CD4-positive, alpha-beta memory T cell (primary cell): ENCODE measurements around the gene SERPINB6. TPM values are rescaled to one million over a fixed set of nuclear protein-coding genes. Genes with fewer than 3 reads are reported as not detected.

Experiments used
- CTCF ChIA-PET: fragments of 350-600 bp; sonication (Branson Sonifier 250); formaldehyde crosslinking; loops from one replicate; lab custom pipeline; 2021; ENCODE audit warnings: inconsistent platforms; ENCODE audit not compliant: partially characterized antibody; lab: Charles Lee
- POLR2A ChIA-PET: fragments of 350-600 bp; sonication (Branson Sonifier 250); formaldehyde crosslinking; loops from one replicate; lab custom pipeline; 2021; ENCODE audit not compliant: partially characterized antibody; lab: Charles Lee
- DNase-seq, 5 donors: peaks; one replicate each; pipeline versions ENCODE4 v3.0.0 to v3.0.0-alpha.2; 2020 to 2022; ENCODE audit warnings: mixed read lengths in 1 of 5
- H3K27ac ChIP-seq: one replicate; pipeline ENCODE4 v1.7.0; 2013; ENCODE audit warnings: low read depth, low read length
- H3K27me3 ChIP-seq: 2 replicates; pipeline ENCODE4 v1.7.0; 2013; ENCODE audit warnings: mild to moderate bottlenecking, low read length, moderate library complexity; ENCODE audit not compliant: insufficient read depth
- H3K36me3 ChIP-seq: 2 replicates; pipeline ENCODE4 v1.7.0; 2013; ENCODE audit warnings: mild to moderate bottlenecking, low read length, moderate library complexity; ENCODE audit not compliant: insufficient read depth
- H3K4me1 ChIP-seq: 2 replicates; pipeline ENCODE4 v1.7.0; 2013; ENCODE audit warnings: mild to moderate bottlenecking, low read length, moderate library complexity; ENCODE audit not compliant: insufficient read depth
- H3K4me3 ChIP-seq, 2 donors: one replicate each; pipeline ENCODE4 v1.7.0; 2013; ENCODE audit warnings: low read length in 2 of 2, mild to moderate bottlenecking in 1 of 2
- H3K9me3 ChIP-seq, 2 donors: one replicate each; pipeline ENCODE4 v1.7.0; 2013; ENCODE audit warnings: low read length in 2 of 2, control low read depth in 1 of 2; ENCODE audit not compliant: control insufficient read depth in 1 of 2
- H3K27ac Mint-ChIP-seq, 7 donors: one replicate each; pipeline ENCODE4 v1.8.0; 2020 to 2021; ENCODE audit warnings: mixed read lengths in 7 of 7, mild to moderate bottlenecking in 6 of 7, inconsistent platforms in 3 of 7, moderate library complexity in 3 of 7
- H3K27me3 Mint-ChIP-seq, 2 donors: one replicate each; pipeline ENCODE4 v1.8.0; 2020 to 2021; ENCODE audit warnings: mixed read lengths in 2 of 2
- H3K36me3 Mint-ChIP-seq, 2 donors: one replicate each; pipeline ENCODE4 v1.8.0; 2020 to 2021; ENCODE audit warnings: mixed read lengths in 2 of 2, inconsistent platforms in 1 of 2, mild to moderate bottlenecking in 1 of 2
- H3K4me1 Mint-ChIP-seq, 4 donors: one replicate each; pipeline ENCODE4 v1.8.0; 2020 to 2021; ENCODE audit warnings: mixed read lengths in 4 of 4, mild to moderate bottlenecking in 1 of 4
- H3K4me3 Mint-ChIP-seq, 8 donors: one replicate each; pipeline ENCODE4 v1.8.0; 2020 to 2021; ENCODE audit warnings: mixed read lengths in 8 of 8, mild to moderate bottlenecking in 7 of 8, moderate library complexity in 6 of 8, inconsistent platforms in 3 of 8
- H3K9me3 Mint-ChIP-seq, 8 donors: one replicate each; pipeline ENCODE4 v1.8.0; 2020 to 2021; ENCODE audit warnings: mixed read lengths in 8 of 8, mild to moderate bottlenecking in 5 of 8, inconsistent platforms in 3 of 8, moderate library complexity in 1 of 8
- intact Hi-C: fragments of 100-400 bp; cut with micrococcal nuclease; formaldehyde crosslinking; loops from one replicate; pipeline ENCODE4 v1.15.1; 2023
- polyA plus RNA-seq, 2 donors: library from polyadenylated mRNA; unstranded; fragments of 300-500 nt; fragmentation: Illumina TruSeq; gene quantifications; one replicate each; pipeline ENCODE4 v1.2.3, GENCODE V29; 2021
- total RNA-seq, 2 experiments: library from RNA; stranded (reverse); gene quantifications; one replicate each; pipeline ENCODE4 v1.2.3, GENCODE V29; 2021

The SERPINB6 gene
- total and polyA plus RNA-seq, 4 experiments from 2014 or later: 41.2 to 58.0 (median 44.5) TPM

DNA sequence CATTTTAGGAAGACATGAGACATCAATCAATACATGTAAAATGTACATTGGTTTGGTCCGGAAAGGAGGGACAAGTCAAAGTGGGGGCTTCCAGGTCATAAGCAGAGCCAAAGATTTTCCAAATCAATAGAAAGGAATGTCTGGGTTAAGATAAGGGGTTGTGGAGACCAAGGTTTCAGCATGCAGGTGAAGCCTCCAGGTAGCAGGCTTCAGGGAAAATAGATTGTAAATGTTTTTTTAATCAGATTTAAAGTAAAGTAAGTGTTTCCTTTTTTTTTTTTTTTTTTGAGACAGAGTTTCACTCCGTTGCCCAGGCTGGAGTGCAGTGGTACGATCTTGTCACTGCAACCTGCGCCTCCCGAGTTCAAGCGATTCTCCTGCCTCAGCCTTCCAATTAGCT is 51.5 kb downstream of the SERPINB6 start:
- H3K9me3 Mint-ChIP-seq: peaks cover 0 to 2% (median 0%) of the 10 kb centered on the region in 8 donors
- intact Hi-C loops: no loop called here
- POLR2A ChIA-PET: interaction anchor here (0.6 to 1.2 kb wide), 2 partner anchors 16 to 70 kb away, joined by 3 read pairs; no protein-coding TSS in a partner anchor
- no peak for DNase-seq
- Histone ChIP-seq H3K27me3 (no peaks in the 10 kb centered on the region), H3K36me3 (no peaks in the 10 kb centered on the region), H3K27ac (no peak overlapping the region), H3K4me3 (no peak overlapping the region), H3K9me3 (no peaks in the 10 kb centered on the region), H3K4me1 (peaks cover 16% of the 10 kb centered on the region)
- no peak overlapping the region for H3K27ac Mint-ChIP-seq
- CTCF ChIA-PET: interaction anchor here (0.9 to 2.1 kb wide), 4 partner anchors 9 to 73 kb away, joined by 3 to 8 read pairs (median 6); no protein-coding TSS in a partner anchor
- H3K4me1 Mint-ChIP-seq: peaks cover 9 to 12% (median 9%) of the 10 kb centered on the region in 4 donors
- H3K36me3 Mint-ChIP-seq: no peaks in the 10 kb centered on the region
- H3K27me3 Mint-ChIP-seq: peaks cover 2% of the 10 kb centered on the region in 2 donors
- H3K4me3 Mint-ChIP-seq: no peak overlapping the region

DNA sequence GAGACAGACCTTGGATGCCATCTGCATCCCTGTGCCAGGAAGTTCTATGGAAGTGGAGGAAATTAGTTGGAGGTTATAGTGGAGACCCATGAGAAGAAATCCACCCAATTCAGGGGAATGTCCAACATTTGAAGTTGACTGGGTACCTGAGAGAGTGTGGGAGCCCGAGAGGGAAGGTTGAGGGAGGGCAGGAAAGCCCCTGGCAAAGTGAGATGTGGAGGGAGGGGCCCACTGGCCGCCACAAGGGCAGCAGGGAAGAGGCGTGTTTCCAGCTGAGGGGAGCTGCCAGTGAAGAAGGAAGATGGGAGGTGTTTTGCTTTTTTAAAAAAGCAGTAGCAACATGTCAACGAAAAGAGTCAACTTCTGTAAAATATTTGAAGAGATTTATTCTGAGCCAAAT is 52.0 kb downstream of the SERPINB6 start:
- Histone ChIP-seq H3K36me3 (no peaks in the 10 kb centered on the region), H3K27ac (no peak overlapping the region), H3K27me3 (no peaks in the 10 kb centered on the region), H3K4me3 (no peak overlapping the region), H3K4me1 (peaks cover 12% of the 10 kb centered on the region), H3K9me3 (no peaks in the 10 kb centered on the region)
- intact Hi-C loops: no loop called here
- Mint-ChIP-seq H3K4me1 (peaks cover 7 to 12% (median 8%) of the 10 kb centered on the region in 4 donors), H3K9me3 (peaks cover 0 to 2% (median 0%) of the 10 kb centered on the region in 8 donors), H3K27ac (peak overlapping the region in 2 of 7 donors; percentile 5 to 65), H3K4me3 (peak overlapping the region in 2 of 8 donors; percentile 0 to 35), H3K36me3 (no peaks in the 10 kb centered on the region), H3K27me3 (peaks cover 2% of the 10 kb centered on the region in 2 donors)
- DNase-seq: no peak
- ChIA-PET POLR2A (interaction anchor here (1.2 kb wide), 1 partner anchor 71 kb away, joined by 3 read pairs; no protein-coding TSS in a partner anchor), CTCF (interaction anchor here (1.1 to 2.1 kb wide), 2 partner anchors 12 to 73 kb away, joined by 8 read pairs; no protein-coding TSS in a partner anchor)

DNA sequence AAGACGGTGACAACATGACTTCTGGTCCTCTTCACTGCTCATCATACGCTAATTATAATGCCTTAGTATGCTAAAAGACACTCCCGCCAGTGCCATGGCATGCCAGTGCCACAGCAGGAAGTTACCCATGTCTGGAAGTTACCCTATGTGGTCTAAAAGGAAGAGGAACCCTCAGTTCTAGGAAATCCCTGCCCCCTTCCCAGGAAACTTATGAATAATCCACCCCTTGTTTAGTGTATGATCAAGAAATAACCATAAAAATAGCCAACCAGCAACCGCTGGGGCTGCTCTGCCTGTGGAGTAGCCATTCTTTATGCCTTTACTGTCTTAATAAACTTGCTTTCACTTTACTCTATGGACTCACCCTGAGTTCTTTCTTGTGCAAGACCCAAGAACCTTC is 52.4 kb downstream of the SERPINB6 start:
- Histone ChIP-seq H3K4me3 (no peak overlapping the region), H3K9me3 (no peaks in the 10 kb centered on the region), H3K27ac (no peak overlapping the region), H3K36me3 (no peaks in the 10 kb centered on the region), H3K27me3 (no peaks in the 10 kb centered on the region), H3K4me1 (peaks cover 11% of the 10 kb centered on the region)
- peaks cover 2% of the 10 kb centered on the region in 2 donors for H3K27me3 Mint-ChIP-seq
- peaks cover 0 to 2% (median 0%) of the 10 kb centered on the region in 8 donors for H3K9me3 Mint-ChIP-seq
- POLR2A ChIA-PET: no interaction called here
- H3K4me1 Mint-ChIP-seq: peaks cover 7 to 12% (median 8%) of the 10 kb centered on the region in 4 donors
- CTCF ChIA-PET: no interaction called here
- H3K27ac Mint-ChIP-seq: peak overlapping the region in 2 of 7 donors; percentile 5 to 38
- intact Hi-C loops: no loop called here
- DNase-seq: no peak
- peak overlapping the region in 2 of 8 donors; percentile 26 to 35 for H3K4me3 Mint-ChIP-seq
- no peaks in the 10 kb centered on the region for H3K36me3 Mint-ChIP-seq

DNA sequence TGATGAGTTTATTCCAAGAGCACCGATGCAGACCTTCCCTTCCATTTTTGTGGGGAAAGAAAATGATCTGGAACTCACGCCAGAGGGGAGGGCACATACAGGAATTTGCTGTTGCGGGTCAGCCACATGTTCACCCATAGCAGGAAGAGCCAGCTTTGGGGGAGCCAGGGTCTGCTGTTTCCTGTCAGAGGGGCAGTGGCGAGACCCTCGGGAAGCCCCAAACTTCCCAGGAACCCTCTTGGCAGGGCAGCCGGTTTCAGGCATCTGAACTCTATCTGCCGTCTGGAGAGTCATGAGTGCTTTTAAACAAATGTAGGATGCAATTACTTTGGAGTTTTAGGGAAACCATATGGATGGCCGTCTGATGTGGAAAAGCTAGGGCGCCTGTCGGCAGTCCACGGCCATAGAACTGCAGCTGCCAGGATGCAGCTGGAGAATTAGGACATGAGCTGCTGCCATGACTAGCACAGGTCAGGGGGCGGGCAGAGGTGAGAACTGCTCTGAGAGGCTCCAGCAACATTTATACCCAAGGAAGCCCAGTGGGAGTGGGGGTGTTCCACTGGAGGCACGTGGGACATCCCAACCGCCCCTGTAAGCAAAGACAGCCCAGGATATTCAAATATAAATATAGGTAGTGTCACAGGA is 53.4 kb downstream of the SERPINB6 start:
- POLR2A ChIA-PET: no interaction called here
- DNase-seq: no peak
- no peak overlapping the region for H3K4me3 Mint-ChIP-seq

DNA sequence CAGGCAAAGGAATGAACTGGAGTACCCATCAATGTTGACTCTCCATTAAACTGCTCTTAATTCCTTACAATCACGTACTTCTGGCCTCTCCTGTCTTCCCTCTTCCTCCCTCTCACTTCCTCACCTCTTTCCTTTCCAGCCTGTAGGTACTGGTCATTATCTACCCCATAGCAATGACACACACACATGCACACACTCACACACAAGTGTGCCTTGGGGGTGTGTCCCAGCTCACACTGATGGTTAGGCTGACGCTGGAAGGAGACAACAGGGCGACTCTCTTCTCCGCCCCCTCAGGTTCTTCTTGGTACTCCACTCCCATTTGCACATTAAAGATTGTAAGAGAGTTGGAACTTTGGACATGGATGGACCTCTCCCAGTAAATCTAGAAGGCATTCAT is 54.3 kb downstream of the SERPINB6 start:
- Mint-ChIP-seq H3K4me1 (peaks cover 7 to 12% (median 8%) of the 10 kb centered on the region in 4 donors), H3K27ac (no peak overlapping the region), H3K9me3 (peaks cover 0 to 2% (median 0%) of the 10 kb centered on the region in 8 donors), H3K4me3 (no peak overlapping the region), H3K36me3 (no peaks in the 10 kb centered on the region), H3K27me3 (peaks cover 0 to 2% of the 10 kb centered on the region in 2 donors)
- Histone ChIP-seq H3K4me1 (peaks cover 11% of the 10 kb centered on the region), H3K27me3 (no peaks in the 10 kb centered on the region), H3K36me3 (no peaks in the 10 kb centered on the region), H3K27ac (no peak overlapping the region), H3K9me3 (no peaks in the 10 kb centered on the region), H3K4me3 (no peak overlapping the region)
- CTCF ChIA-PET: interaction anchor here (1.3 to 4.5 kb wide), 3 partner anchors 35 to 71 kb away, joined by 3 to 83 read pairs (median 3); no protein-coding TSS in a partner anchor
- intact Hi-C loops: no loop called here
- no peak for DNase-seq
- POLR2A ChIA-PET: no interaction called here

More for the DNA sequence above, 53.4 kb downstream of the SERPINB6 start:
- Histone ChIP-seq H3K9me3 (no peaks in the 10 kb centered on the region), H3K36me3 (no peaks in the 10 kb centered on the region), H3K4me3 (no peak overlapping the region), H3K4me1 (peaks cover 11% of the 10 kb centered on the region), H3K27me3 (no peaks in the 10 kb centered on the region), H3K27ac (no peak overlapping the region)
- H3K9me3 Mint-ChIP-seq: peaks cover 0 to 2% (median 0%) of the 10 kb centered on the region in 8 donors
- no peak overlapping the region for H3K27ac Mint-ChIP-seq
- CTCF ChIA-PET: interaction anchor here (0.6 to 1.3 kb wide), 2 partner anchors 37 to 71 kb away, joined by 3 to 5 read pairs; no protein-coding TSS in a partner anchor
- peaks cover 7 to 12% (median 8%) of the 10 kb centered on the region in 4 donors for H3K4me1 Mint-ChIP-seq
- intact Hi-C loops: no loop called here
- peaks cover 0 to 2% of the 10 kb centered on the region in 2 donors for H3K27me3 Mint-ChIP-seq
- no peaks in the 10 kb centered on the region for H3K36me3 Mint-ChIP-seq

DNA sequence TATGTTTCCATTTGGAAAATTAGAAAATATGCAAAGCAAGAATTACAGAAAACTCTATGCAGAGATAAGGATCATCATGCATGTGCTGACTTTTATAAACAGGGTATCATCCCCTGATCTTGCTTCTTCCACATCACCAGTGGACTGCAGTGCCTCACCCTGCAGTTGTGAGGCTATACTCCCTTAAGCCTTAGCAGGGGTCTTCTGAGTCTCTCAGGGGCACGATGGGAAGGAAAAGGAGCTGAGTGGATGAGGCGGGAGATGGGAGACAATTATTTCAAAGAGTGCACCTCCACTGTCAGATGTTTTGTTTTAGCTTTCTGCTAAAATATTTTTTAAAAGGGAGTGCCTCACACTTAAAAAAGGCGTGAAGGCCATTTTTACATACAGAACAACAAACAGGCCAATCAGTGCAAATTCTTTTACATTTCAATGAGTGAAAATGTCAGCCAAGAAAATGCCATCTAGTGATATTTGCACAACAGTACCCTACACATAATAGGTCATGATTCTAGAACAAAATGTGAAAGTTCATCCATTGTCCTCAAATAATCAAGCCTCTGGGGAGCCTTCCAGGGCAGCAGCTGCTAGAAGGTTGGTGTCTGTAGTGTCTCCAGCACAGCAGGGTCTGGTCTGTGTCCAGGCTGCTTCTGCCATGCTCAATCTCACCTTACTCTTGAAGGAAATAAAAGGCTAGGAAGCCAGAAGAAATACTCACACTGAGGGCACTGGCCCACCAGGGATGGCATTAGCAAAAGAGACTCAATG is 55.0 kb downstream of the SERPINB6 start:
- Mint-ChIP-seq H3K27ac (no peak overlapping the region), H3K27me3 (peaks cover 0 to 2% of the 10 kb centered on the region in 2 donors), H3K4me1 (peaks cover 10 to 17% (median 13%) of the 10 kb centered on the region in 4 donors), H3K36me3 (no peaks in the 10 kb centered on the region), H3K4me3 (no peak overlapping the region), H3K9me3 (peaks cover 0 to 2% (median 0%) of the 10 kb centered on the region in 8 donors)
- Histone ChIP-seq H3K36me3 (no peaks in the 10 kb centered on the region), H3K27me3 (no peaks in the 10 kb centered on the region), H3K9me3 (no peaks in the 10 kb centered on the region), H3K27ac (no peak overlapping the region), H3K4me3 (no peak overlapping the region), H3K4me1 (peaks cover 11% of the 10 kb centered on the region)
- CTCF ChIA-PET: interaction anchor here (0.8 to 4.5 kb wide), 5 partner anchors 15 to 75 kb away, joined by 3 to 83 read pairs (median 3); partner anchors contain the start of gene SERPINB1
- intact Hi-C loops: no loop called here
- no peak for DNase-seq
- POLR2A ChIA-PET: no interaction called here
